Measurements from ENCODE around the gene JDP2. TPM values are rescaled to one million over a fixed set of nuclear protein-coding genes. Genes with fewer than 3 reads are reported as not detected.

JDP2 gene
- total and polyA plus RNA-seq, 2 donors (not counting 1 experiment from before 2014, with no cell fraction given), result 7.9 to 17.9 TPM

- peaks cover 18 to 24% of the 10 kb centered on the region in 2 donors for H3K4me1 ChIP-seq (ENCODE audit: control insufficient read depth in 2 of 2, insufficient read depth in 2 of 2, low read length in 2 of 2)
- Mint-ChIP-seq H3K9me3 (ENCODE audit: insufficient read depth) (peaks cover 2% of the 10 kb centered on the region), H3K4me3 (no peak overlapping the region), H3K27ac (no peak overlapping the region), H3K4me1 (peaks cover 26% of the 10 kb centered on the region), H3K27me3 (no peaks in the 10 kb centered on the region)
- no peak overlapping the region for H3K4me3 ChIP-seq (ENCODE audit: control extremely low read depth in 1 of 5, extremely low read depth in 1 of 5, insufficient read depth in 1 of 5, low read depth in 2 of 5, low read length in 4 of 5)
- DNase-seq (no peak), ATAC-seq (ENCODE audit: low read depth) (no peak)
- ChIA-PET CTCF (interaction anchor here (1.0 to 3.5 kb wide), 2 partner anchors 13 to 67 kb away, joined by 3 to 9 read pairs; partner anchors contain the start of gene FLVCR2), POLR2A (no interaction called here)
- no peaks in the 10 kb centered on the region for H4K20me1 ChIP-seq (ENCODE audit: control insufficient read depth, insufficient read depth, low read length, poor library complexity, severe bottlenecking)
- H3K9ac ChIP-seq (ENCODE audit: low read length), result no peak overlapping the region
- no peak overlapping the region for H2AFZ ChIP-seq (ENCODE audit: insufficient read depth, low read depth, low read length, poor library complexity, severe bottlenecking)
- H3K36me3 ChIP-seq (replicated peaks in 1 of 2; ENCODE audit: control extremely low read depth in 1 of 2, control insufficient read depth in 1 of 2, extremely low read depth in 1 of 2, insufficient read depth in 2 of 2, low read length in 1 of 2), result no peaks in the 10 kb centered on the region
- TF ChIP-seq CTCF (IDR thresholded peaks at IDR 0.05), result no peak
- TF ChIP-seq EZH2 (IDR thresholded peaks at IDR 0.05; ENCODE audit: borderline replicate concordance, insufficient read depth, low read depth, low read length, poor library complexity, severe bottlenecking), result no peak
- no peak overlapping the region for H3K27ac ChIP-seq (ENCODE audit: low read length in 2 of 2)
- H3K27me3 ChIP-seq (replicated peaks in 1 of 4; ENCODE audit: control extremely low read depth in 1 of 4, control insufficient read depth in 3 of 4, insufficient read depth in 4 of 4, low read length in 3 of 4), result no peaks in the 10 kb centered on the region
- H3K79me2 ChIP-seq (ENCODE audit: control insufficient read depth, insufficient read depth, low read length), result no peaks in the 10 kb centered on the region
- no peak overlapping the region for H3K4me2 ChIP-seq (replicated peaks; ENCODE audit: low read depth, low read length, poor library complexity, severe bottlenecking)
- intact Hi-C loops (cut with micrococcal nuclease), result loop anchor here (10.0 kb wide), 1 partner anchor 86 kb away; the partner anchor contains the start of gene JDP2
- H3K9me3 ChIP-seq (ENCODE audit: control extremely low read depth in 1 of 3, control insufficient read depth in 2 of 3, insufficient read depth in 1 of 3, low read length in 2 of 3), result peaks cover 0 to 11% (median 8%) of the 10 kb centered on the region in 3 donors
Measured at GRCh38 chr14:75511201-75511600, 83.4 kb downstream of the JDP2 start.

- ChIA-PET CTCF (interaction anchor here (0.6 to 13.0 kb wide), 12 partner anchors 10 to 142 kb away, joined by 3 to 108 read pairs (median 8); partner anchors contain the start of genes BATF and FLVCR2), POLR2A (interaction anchor here (0.5 to 2.0 kb wide), 4 partner anchors 9 to 77 kb away, joined by 3 to 9 read pairs (median 4); no protein-coding TSS in a partner anchor)
- Mint-ChIP-seq H3K27ac (peak overlapping the region; percentile 95), H3K27me3 (no peaks in the 10 kb centered on the region), H3K4me3 (peak overlapping the region; percentile 91), H3K9me3 (ENCODE audit: insufficient read depth) (peaks cover 2% of the 10 kb centered on the region), H3K4me1 (peaks cover 44% of the 10 kb centered on the region)
- Histone ChIP-seq H3K4me2 (replicated peaks; ENCODE audit: low read depth, low read length, poor library complexity, severe bottlenecking) (peak overlapping the region; percentile 93), H3K4me1 (ENCODE audit: control insufficient read depth in 2 of 2, insufficient read depth in 2 of 2, low read length in 2 of 2) (peaks cover 29 to 36% of the 10 kb centered on the region in 2 donors), H3K4me3 (ENCODE audit: control extremely low read depth in 1 of 5, extremely low read depth in 1 of 5, insufficient read depth in 1 of 5, low read depth in 2 of 5, low read length in 4 of 5) (peak overlapping the region in 1 of 5 experiments; percentile 61), H3K79me2 (ENCODE audit: control insufficient read depth, insufficient read depth, low read length) (no peaks in the 10 kb centered on the region), H2AFZ (ENCODE audit: insufficient read depth, low read depth, low read length, poor library complexity, severe bottlenecking) (no peak overlapping the region), H3K27ac (ENCODE audit: low read length in 2 of 2) (peak overlapping the region in 1 of 2 donors; percentile 55), H3K36me3 (replicated peaks in 1 of 2; ENCODE audit: control extremely low read depth in 1 of 2, control insufficient read depth in 1 of 2, extremely low read depth in 1 of 2, insufficient read depth in 2 of 2, low read length in 1 of 2) (no peaks in the 10 kb centered on the region), H3K9me3 (ENCODE audit: control extremely low read depth in 1 of 3, control insufficient read depth in 2 of 3, insufficient read depth in 1 of 3, low read length in 2 of 3) (peaks cover 0 to 7% (median 5%) of the 10 kb centered on the region in 3 donors), H3K9ac (ENCODE audit: low read length) (no peak overlapping the region), H3K27me3 (replicated peaks in 1 of 4; ENCODE audit: control extremely low read depth in 1 of 4, control insufficient read depth in 3 of 4, insufficient read depth in 4 of 4, low read length in 3 of 4) (no peaks in the 10 kb centered on the region), H4K20me1 (ENCODE audit: control insufficient read depth, insufficient read depth, low read length, poor library complexity, severe bottlenecking) (no peaks in the 10 kb centered on the region)
- ATAC-seq (ENCODE audit: low read depth) (peak; percentile 50), DNase-seq (peak; percentile 66)
- WGBS (ENCODE audit: insufficient coverage), result 64% methylated on average over 11 of the region's 12 CpGs
- TF ChIP-seq CTCF (IDR thresholded peaks at IDR 0.05) (no peak), EZH2 (IDR thresholded peaks at IDR 0.05; ENCODE audit: borderline replicate concordance, insufficient read depth, low read depth, low read length, poor library complexity, severe bottlenecking) (no peak)
- intact Hi-C loops (cut with micrococcal nuclease), result loop anchor here (2.0 to 10.0 kb wide), 3 partner anchors 17 to 89 kb away; partner anchors contain the start of gene JDP2
Measured at GRCh38 chr14:75513911-75514672, 86.3 kb downstream of the JDP2 start.

Measured in B cell (primary cell).